GM21737 (cell line): Measurements from ENCODE around the gene GABRG3.
"Not testable (repeated sequence)": the region's sequence is repeated elsewhere in the genome, so short reads cannot be mapped to it uniquely, and the experiment has no call there.

Experiments used
- ATAC-seq: cut with Tn5 transposase; IDR thresholded peaks from one replicate; pipeline ENCODE4 v1.9.1; 2021; ENCODE audit warnings: mild to moderate bottlenecking, moderate library complexity; ENCODE audit not compliant: unreplicated experiment

Gene GABRG3

GRCh38 chr15:27324886-27325615, 354.1 kb downstream of the GABRG3 start:
- no peak for ATAC-seq

- ATAC-seq: no peak
Observed at GRCh38 chr15:27327467-27328025, 356.6 kb downstream of the GABRG3 start.

GRCh38 chr15:27328186-27328585, 357.2 kb downstream of the GABRG3 start:
- no peak for ATAC-seq

- ATAC-seq: no peak
Observed at GRCh38 chr15:27328608-27329007, 357.6 kb downstream of the GABRG3 start.

- no peak for ATAC-seq
Observed at GRCh38 chr15:27330326-27330725, 359.3 kb downstream of the GABRG3 start.

- ATAC-seq: no peak
Observed at GRCh38 chr15:27336676-27337075, 365.7 kb downstream of the GABRG3 start.

GRCh38 chr15:27339138-27339537, 368.2 kb downstream of the GABRG3 start:
- no peak for ATAC-seq

- ATAC-seq: no peak
Observed at GRCh38 chr15:27341780-27342343, 370.9 kb downstream of the GABRG3 start.

- no peak for ATAC-seq
Observed at GRCh38 chr15:27342991-27343390, 372.0 kb downstream of the GABRG3 start.

- no peak for ATAC-seq
Observed at GRCh38 chr15:27352136-27352535, 381.2 kb downstream of the GABRG3 start.

- no peak for ATAC-seq
Observed at GRCh38 chr15:27353856-27354255, 382.9 kb downstream of the GABRG3 start.

- no peak for ATAC-seq
Observed at GRCh38 chr15:27358751-27359434, 387.9 kb downstream of the GABRG3 start.

- ATAC-seq: no peak
Observed at GRCh38 chr15:27359586-27359985, 388.6 kb downstream of the GABRG3 start.

GRCh38 chr15:27360316-27360715, 389.3 kb downstream of the GABRG3 start:
- no peak for ATAC-seq

GRCh38 chr15:27361438-27361837, 390.5 kb downstream of the GABRG3 start:
- no peak for ATAC-seq

GRCh38 chr15:27365456-27365855, 394.5 kb downstream of the GABRG3 start:
- ATAC-seq: no peak

- ATAC-seq: not testable (repeated sequence)
Observed at GRCh38 chr15:27377391-27377790, 406.4 kb downstream of the GABRG3 start.

GRCh38 chr15:27382361-27383025, 411.5 kb downstream of the GABRG3 start:
- ATAC-seq: no peak

GRCh38 chr15:27383726-27384125, 412.7 kb downstream of the GABRG3 start:
- no peak for ATAC-seq

- no peak for ATAC-seq
Observed at GRCh38 chr15:27392163-27392562, 421.2 kb downstream of the GABRG3 start.

GRCh38 chr15:27396521-27396920, 425.5 kb downstream of the GABRG3 start:
- ATAC-seq: no peak
